Measurements from ENCODE around the gene NRXN3.

Gene NRXN3

GRCh38 chr14:79044894-79045624 lies 874.9 kb downstream of the NRXN3 start:
- Histone ChIP-seq H3K4me3 (ENCODE audit: low read length) (no peak overlapping the region), H3K9me3 (ENCODE audit: insufficient read depth, low read depth, low read length) (no peaks in the 10 kb centered on the region), H3K36me3 (ENCODE audit: insufficient read depth, low read depth, low read length) (no peaks in the 10 kb centered on the region), H3K4me1 (ENCODE audit: insufficient read depth, low read length) (0 out of 2 replicates have a peak, but pooled peaks cover 3% of the 10 kb centered on the region), H3K27me3 (ENCODE audit: insufficient read depth, low read length) (no peaks in the 10 kb centered on the region), H3K9ac (ENCODE audit: low read depth, low read length) (no peak overlapping the region), H3K27ac (ENCODE audit: low read length) (no peak overlapping the region)

GRCh38 chr14:79050787-79051727 lies 880.9 kb downstream of the NRXN3 start:
- Histone ChIP-seq H3K9me3 (ENCODE audit: insufficient read depth, low read depth, low read length) (no peaks in the 10 kb centered on the region), H3K36me3 (ENCODE audit: insufficient read depth, low read depth, low read length) (no peaks in the 10 kb centered on the region), H3K27me3 (ENCODE audit: insufficient read depth, low read length) (no peaks in the 10 kb centered on the region)

GRCh38 chr14:79051742-79052141 lies 881.6 kb downstream of the NRXN3 start:
- Histone ChIP-seq H3K9me3 (ENCODE audit: insufficient read depth, low read depth, low read length) (no peaks in the 10 kb centered on the region), H3K27ac (ENCODE audit: low read length) (no peak overlapping the region), H3K36me3 (ENCODE audit: insufficient read depth, low read depth, low read length) (no peaks in the 10 kb centered on the region), H3K4me3 (ENCODE audit: low read length) (no peak overlapping the region), H3K27me3 (ENCODE audit: insufficient read depth, low read length) (no peaks in the 10 kb centered on the region), H3K4me1 (ENCODE audit: insufficient read depth, low read length) (no peaks in the 10 kb centered on the region), H3K9ac (ENCODE audit: low read depth, low read length) (no peak overlapping the region)

More at GRCh38 chr14:79050787-79051727, 880.9 kb downstream of the NRXN3 start:
- no peak overlapping the region for H3K4me3 ChIP-seq (ENCODE audit: low read length)
- H3K4me1 ChIP-seq (ENCODE audit: insufficient read depth, low read length) = 0 out of 2 replicates have a peak, but pooled peaks cover 3% of the 10 kb centered on the region
- no peak overlapping the region for H3K9ac ChIP-seq (ENCODE audit: low read depth, low read length)
- H3K27ac ChIP-seq (ENCODE audit: low read length) = no peak overlapping the region

GRCh38 chr14:79056879-79057278 lies 886.7 kb downstream of the NRXN3 start:
- Histone ChIP-seq H3K4me1 (ENCODE audit: insufficient read depth, low read length) (no peaks in the 10 kb centered on the region), H3K9ac (ENCODE audit: low read depth, low read length) (no peak overlapping the region), H3K4me3 (ENCODE audit: low read length) (no peak overlapping the region), H3K27ac (ENCODE audit: low read length) (no peak overlapping the region), H3K27me3 (ENCODE audit: insufficient read depth, low read length) (no peaks in the 10 kb centered on the region), H3K36me3 (ENCODE audit: insufficient read depth, low read depth, low read length) (no peaks in the 10 kb centered on the region), H3K9me3 (ENCODE audit: insufficient read depth, low read depth, low read length) (no peaks in the 10 kb centered on the region)

- Histone ChIP-seq H3K9ac (ENCODE audit: low read depth, low read length) (no peak overlapping the region), H3K27ac (ENCODE audit: low read length) (no peak overlapping the region), H3K27me3 (ENCODE audit: insufficient read depth, low read length) (no peaks in the 10 kb centered on the region), H3K36me3 (ENCODE audit: insufficient read depth, low read depth, low read length) (no peaks in the 10 kb centered on the region), H3K4me1 (ENCODE audit: insufficient read depth, low read length) (no peaks in the 10 kb centered on the region), H3K9me3 (ENCODE audit: insufficient read depth, low read depth, low read length) (no peaks in the 10 kb centered on the region), H3K4me3 (ENCODE audit: low read length) (no peak overlapping the region)
Observed at GRCh38 chr14:79057333-79057732, 887.2 kb downstream of the NRXN3 start.

GRCh38 chr14:79062226-79062625 lies 892.1 kb downstream of the NRXN3 start:
- no peaks in the 10 kb centered on the region for H3K36me3 ChIP-seq (ENCODE audit: insufficient read depth, low read depth, low read length)
- H3K27ac ChIP-seq (ENCODE audit: low read length) = no peak overlapping the region
- H3K4me3 ChIP-seq (ENCODE audit: low read length) = no peak overlapping the region
- no peaks in the 10 kb centered on the region for H3K9me3 ChIP-seq (ENCODE audit: insufficient read depth, low read depth, low read length)
- no peaks in the 10 kb centered on the region for H3K27me3 ChIP-seq (ENCODE audit: insufficient read depth, low read length)
- no peaks in the 10 kb centered on the region for H3K4me1 ChIP-seq (ENCODE audit: insufficient read depth, low read length)
- no peak overlapping the region for H3K9ac ChIP-seq (ENCODE audit: low read depth, low read length)

- Histone ChIP-seq H3K9ac (ENCODE audit: low read depth, low read length) (no peak overlapping the region), H3K4me1 (ENCODE audit: insufficient read depth, low read length) (no peaks in the 10 kb centered on the region), H3K4me3 (ENCODE audit: low read length) (no peak overlapping the region), H3K36me3 (ENCODE audit: insufficient read depth, low read depth, low read length) (no peaks in the 10 kb centered on the region), H3K27me3 (ENCODE audit: insufficient read depth, low read length) (no peaks in the 10 kb centered on the region), H3K9me3 (ENCODE audit: insufficient read depth, low read depth, low read length) (no peaks in the 10 kb centered on the region), H3K27ac (ENCODE audit: low read length) (no peak overlapping the region)
Observed at GRCh38 chr14:79064214-79064613, 894.0 kb downstream of the NRXN3 start.

DNA sequence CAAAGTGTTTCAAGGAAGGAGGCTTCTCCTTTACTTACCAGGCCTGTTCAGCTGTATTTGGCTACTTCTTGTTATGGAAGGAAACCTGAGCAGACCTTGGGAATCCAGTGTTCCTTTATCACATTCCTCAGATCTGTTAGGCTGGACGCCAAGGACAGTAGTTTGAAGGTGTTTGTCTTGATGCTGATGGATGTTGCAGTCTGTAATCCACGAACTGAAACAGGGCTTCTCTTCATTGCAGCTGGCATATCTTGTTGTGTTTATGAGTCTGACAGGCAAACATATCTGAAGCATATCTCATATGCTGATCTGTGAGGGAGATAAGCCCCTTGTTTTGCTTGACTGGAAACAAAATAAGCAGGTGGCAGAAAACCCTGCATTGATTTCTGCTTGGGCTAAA lies 904.3 kb downstream of the NRXN3 start:
- Histone ChIP-seq H3K27me3 (ENCODE audit: insufficient read depth, low read length) (no peaks in the 10 kb centered on the region), H3K27ac (ENCODE audit: low read length) (no peak overlapping the region), H3K4me1 (ENCODE audit: insufficient read depth, low read length) (no peaks in the 10 kb centered on the region), H3K36me3 (ENCODE audit: insufficient read depth, low read depth, low read length) (no peaks in the 10 kb centered on the region), H3K9ac (ENCODE audit: low read depth, low read length) (no peak overlapping the region), H3K9me3 (ENCODE audit: insufficient read depth, low read depth, low read length) (no peaks in the 10 kb centered on the region), H3K4me3 (ENCODE audit: low read length) (no peak overlapping the region)

GRCh38 chr14:79076428-79076827 lies 906.3 kb downstream of the NRXN3 start:
- no peak overlapping the region for H3K4me3 ChIP-seq (ENCODE audit: low read length)
- H3K27ac ChIP-seq (ENCODE audit: low read length) = no peak overlapping the region
- no peaks in the 10 kb centered on the region for H3K27me3 ChIP-seq (ENCODE audit: insufficient read depth, low read length)
- H3K9ac ChIP-seq (ENCODE audit: low read depth, low read length) = no peak overlapping the region
- no peaks in the 10 kb centered on the region for H3K9me3 ChIP-seq (ENCODE audit: insufficient read depth, low read depth, low read length)
- H3K36me3 ChIP-seq (ENCODE audit: insufficient read depth, low read depth, low read length) = no peaks in the 10 kb centered on the region
- H3K4me1 ChIP-seq (ENCODE audit: insufficient read depth, low read length) = no peaks in the 10 kb centered on the region

GRCh38 chr14:79077096-79077495 lies 906.9 kb downstream of the NRXN3 start:
- no peaks in the 10 kb centered on the region for H3K9me3 ChIP-seq (ENCODE audit: insufficient read depth, low read depth, low read length)
- no peaks in the 10 kb centered on the region for H3K4me1 ChIP-seq (ENCODE audit: insufficient read depth, low read length)
- H3K27me3 ChIP-seq (ENCODE audit: insufficient read depth, low read length) = no peaks in the 10 kb centered on the region
- H3K4me3 ChIP-seq (ENCODE audit: low read length) = no peak overlapping the region
- H3K36me3 ChIP-seq (ENCODE audit: insufficient read depth, low read depth, low read length) = no peaks in the 10 kb centered on the region
- no peak overlapping the region for H3K27ac ChIP-seq (ENCODE audit: low read length)
- no peak overlapping the region for H3K9ac ChIP-seq (ENCODE audit: low read depth, low read length)

- H3K4me1 ChIP-seq (ENCODE audit: insufficient read depth, low read length) = no peaks in the 10 kb centered on the region
- H3K27me3 ChIP-seq (ENCODE audit: insufficient read depth, low read length) = no peaks in the 10 kb centered on the region
- no peak overlapping the region for H3K27ac ChIP-seq (ENCODE audit: low read length)
- no peak overlapping the region for H3K4me3 ChIP-seq (ENCODE audit: low read length)
- H3K9me3 ChIP-seq (ENCODE audit: insufficient read depth, low read depth, low read length) = no peaks in the 10 kb centered on the region
- H3K9ac ChIP-seq (ENCODE audit: low read depth, low read length) = no peak overlapping the region
- H3K36me3 ChIP-seq (ENCODE audit: insufficient read depth, low read depth, low read length) = no peaks in the 10 kb centered on the region
Observed at GRCh38 chr14:79080040-79080439, 909.9 kb downstream of the NRXN3 start.

DNA sequence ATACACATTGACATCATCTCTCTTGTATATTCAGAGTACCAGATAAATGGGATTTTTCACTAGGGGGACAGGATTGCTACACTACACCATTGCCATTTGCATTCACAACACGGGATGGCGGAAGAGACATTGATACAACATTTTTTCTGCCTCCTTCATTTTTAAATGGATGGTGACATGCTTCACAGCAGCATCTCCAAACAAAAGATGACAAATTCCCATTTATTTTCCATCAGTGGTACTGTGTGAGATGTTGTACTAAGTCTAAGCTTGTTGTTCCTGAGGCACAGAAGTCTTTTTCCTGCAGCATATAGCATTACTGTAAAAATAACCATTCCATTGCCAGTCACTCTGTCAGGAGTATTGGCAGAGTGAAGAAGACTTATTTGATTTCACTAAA lies 912.7 kb downstream of the NRXN3 start:
- Histone ChIP-seq H3K27me3 (ENCODE audit: insufficient read depth, low read length) (peaks cover 6% of the 10 kb centered on the region; the same call in 1 of the 2 replicates), H3K9me3 (ENCODE audit: insufficient read depth, low read depth, low read length) (no peaks in the 10 kb centered on the region), H3K9ac (ENCODE audit: low read depth, low read length) (no peak overlapping the region), H3K27ac (ENCODE audit: low read length) (no peak overlapping the region), H3K36me3 (ENCODE audit: insufficient read depth, low read depth, low read length) (no peaks in the 10 kb centered on the region), H3K4me3 (ENCODE audit: low read length) (no peak overlapping the region), H3K4me1 (ENCODE audit: insufficient read depth, low read length) (no peaks in the 10 kb centered on the region)
